ENCODE results near the gene SLC27A3.
A peak's percentile ranks its signal among the peaks of the same experiment; 100 is the strongest.

GRCh38 chr1:153763365-153764225 lies 11.6 kb upstream of the SLC27A3 start:
- TF ChIP-seq POLR2AphosphoS5 (IDR thresholded peaks at IDR 0.05) (peak in 1 of 2 donors; percentile 54), POLR2A (IDR thresholded peaks at IDR 0.05) (no peak), CTCF (IDR thresholded peaks at IDR 0.05) (no peak)

Measured in upper lobe of left lung (tissue), 4 donors.